Suprapubic skin (tissue), 4 donors: ENCODE measurements around the gene SH3BP5. TPM values are rescaled to one million over a fixed set of nuclear protein-coding genes. Genes with fewer than 3 reads are reported as not detected.

Experiments used
- DNase-seq, 2 donors: peaks; one replicate each; pipeline ENCODE4 v3.0.0-alpha.2; 2019; ENCODE audit warnings: low spot score in 2 of 2
- H3K27ac ChIP-seq: fragments of 200-600 bp; sonication (generic); one replicate; pipeline ENCODE4 v1.5.1; 2019
- H3K27me3 ChIP-seq: fragments of 200-600 bp; sonication (generic); one replicate; pipeline ENCODE4 v1.5.1; 2019
- H3K36me3 ChIP-seq: fragments of 200-600 bp; sonication (generic); one replicate; pipeline ENCODE4 v1.5.1; 2019
- H3K4me1 ChIP-seq: fragments of 200-600 bp; sonication (generic); one replicate; pipeline ENCODE4 v1.5.1; 2019
- H3K4me3 ChIP-seq: fragments of 200-600 bp; sonication (generic); one replicate; pipeline ENCODE4 v1.5.1; 2019; ENCODE audit warnings: mild to moderate bottlenecking
- H3K9me3 ChIP-seq: fragments of 200-600 bp; sonication (generic); one replicate; pipeline ENCODE4 v1.5.1; 2019
- EP300 ChIP-seq: sonication (generic); formaldehyde crosslinking; IDR thresholded peaks from one replicate; pipeline ENCODE4 v1.6.1; 2017; ENCODE audit warnings: antibody characterized with exemption
- POLR2A ChIP-seq, 2 donors: fragments of 450-650 bp; IDR thresholded peaks; one replicate each; pipeline ENCODE4 v1.6.1; 2017; ENCODE audit warnings: antibody characterized with exemption in 2 of 2, mild to moderate bottlenecking in 2 of 2, moderate library complexity in 2 of 2
- POLR2AphosphoS5 ChIP-seq, 3 donors: sonication (generic); formaldehyde crosslinking; IDR thresholded peaks; one replicate each; pipeline ENCODE4 v1.6.1; 2017; ENCODE audit warnings: antibody characterized with exemption in 3 of 3
- WGBS: methylation state at CpG from one replicate; pipeline ENCODE4 v1.1.5; 2018; 5-methylcytosine and 5-hydroxymethylcytosine counted together
- total RNA-seq, 4 donors: library from RNA; depleted of rRNA; stranded (reverse); fragments of >200 nt; gene quantifications; one replicate each; pipeline ENCODE4 v1.1.0, GENCODE V29; 2016
- TF ChIP-seq, protein P1 (sequence below), 2 donors: fragments of 200-600 bp in 1 of 2; fragments of 450-650 bp in 1 of 2; sonication (generic) in 1 of 2; IDR thresholded peaks; one replicate each; pipeline ENCODE4 v1.5.1; 2016 to 2019; ENCODE audit warnings: antibody characterized with exemption in 2 of 2, mild to moderate bottlenecking in 1 of 2, moderate library complexity in 1 of 2

The SH3BP5 gene
- total RNA-seq, 4 donors from 2014 or later = 11.2 to 27.0 (median 17.8) TPM

DNA sequence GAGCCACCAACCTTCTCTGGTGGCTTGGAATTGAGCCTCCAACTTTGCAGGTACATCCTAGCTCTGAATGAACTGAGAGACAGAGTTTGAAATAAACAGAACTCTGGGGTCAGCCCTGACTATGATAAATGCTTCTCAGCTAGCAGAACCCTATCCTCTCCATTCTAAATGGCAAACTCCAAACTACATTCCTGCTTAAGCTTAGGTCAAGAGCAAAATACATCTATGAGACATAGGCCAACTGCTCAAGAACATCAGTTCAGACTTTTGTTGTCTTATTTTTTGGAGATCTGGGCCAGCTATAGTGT, 1.5 kb upstream of the SH3BP5 start:
- no peak for DNase-seq
- H3K9me3 ChIP-seq = no peaks in the 10 kb centered on the region
- H3K4me1 ChIP-seq = peaks cover 31% of the 10 kb centered on the region
- no peaks in the 10 kb centered on the region for H3K36me3 ChIP-seq
- H3K27ac ChIP-seq = no peak overlapping the region
- no peak for TF ChIP-seq POLR2A (IDR thresholded peaks at IDR 0.05)
- TF ChIP-seq POLR2AphosphoS5 (IDR thresholded peaks at IDR 0.05) = no peak
- no peak overlapping the region for H3K4me3 ChIP-seq
- no peaks in the 10 kb centered on the region for H3K27me3 ChIP-seq

DNA sequence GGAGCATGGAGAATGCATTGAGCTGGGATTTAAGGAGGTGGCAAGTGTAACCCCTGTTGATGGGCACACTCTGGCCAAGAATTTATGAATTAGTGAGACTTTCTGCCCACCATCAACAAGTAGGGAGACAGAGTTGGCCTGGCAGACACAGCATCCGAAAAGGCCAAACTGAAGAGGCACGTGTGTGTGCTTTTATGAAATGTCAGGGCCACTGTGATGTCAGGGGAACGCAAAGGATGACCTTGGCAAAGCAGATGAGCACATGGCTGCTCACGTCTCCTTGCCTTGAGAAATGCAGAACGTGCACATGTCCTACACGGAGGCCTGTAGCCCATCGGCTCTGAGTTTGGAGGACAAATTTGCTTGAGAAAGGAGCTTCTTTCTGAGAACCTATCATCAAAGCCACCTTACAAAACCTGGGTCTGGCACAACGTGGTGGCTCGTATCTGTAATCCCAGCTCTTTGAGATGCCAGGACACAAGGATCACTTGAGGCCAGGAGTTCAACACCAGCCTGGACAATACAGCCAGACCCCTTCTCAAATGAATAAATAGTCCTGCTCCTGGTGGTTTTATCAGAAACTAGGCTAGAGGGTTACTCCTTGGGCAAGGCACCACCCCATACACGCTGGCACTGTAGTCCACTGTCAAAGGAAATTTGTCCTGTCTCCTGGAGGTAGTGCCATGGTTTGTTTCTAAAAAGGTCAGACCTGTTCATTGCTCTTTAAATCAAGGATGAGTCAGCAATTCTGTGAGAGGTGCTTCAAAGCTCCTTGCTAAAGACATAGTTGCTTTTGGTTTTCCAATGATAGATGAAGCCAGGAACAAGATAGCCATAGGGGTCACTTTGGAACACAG, 941 bp upstream of the SH3BP5 start:
- H3K4me1 ChIP-seq = peaks cover 37% of the 10 kb centered on the region
- H3K27me3 ChIP-seq = no peaks in the 10 kb centered on the region
- H3K27ac ChIP-seq = no peak overlapping the region
- H3K4me3 ChIP-seq = peak overlapping the region; percentile 86
- no peaks in the 10 kb centered on the region for H3K9me3 ChIP-seq
- DNase-seq = no peak
- 88% methylated on average over 9 of the region's 10 CpGs for WGBS
- TF ChIP-seq POLR2A (IDR thresholded peaks at IDR 0.05) = no peak
- no peak for TF ChIP-seq POLR2AphosphoS5 (IDR thresholded peaks at IDR 0.05)
- no peak for TF ChIP-seq EP300
- TF ChIP-seq, protein P1, sequence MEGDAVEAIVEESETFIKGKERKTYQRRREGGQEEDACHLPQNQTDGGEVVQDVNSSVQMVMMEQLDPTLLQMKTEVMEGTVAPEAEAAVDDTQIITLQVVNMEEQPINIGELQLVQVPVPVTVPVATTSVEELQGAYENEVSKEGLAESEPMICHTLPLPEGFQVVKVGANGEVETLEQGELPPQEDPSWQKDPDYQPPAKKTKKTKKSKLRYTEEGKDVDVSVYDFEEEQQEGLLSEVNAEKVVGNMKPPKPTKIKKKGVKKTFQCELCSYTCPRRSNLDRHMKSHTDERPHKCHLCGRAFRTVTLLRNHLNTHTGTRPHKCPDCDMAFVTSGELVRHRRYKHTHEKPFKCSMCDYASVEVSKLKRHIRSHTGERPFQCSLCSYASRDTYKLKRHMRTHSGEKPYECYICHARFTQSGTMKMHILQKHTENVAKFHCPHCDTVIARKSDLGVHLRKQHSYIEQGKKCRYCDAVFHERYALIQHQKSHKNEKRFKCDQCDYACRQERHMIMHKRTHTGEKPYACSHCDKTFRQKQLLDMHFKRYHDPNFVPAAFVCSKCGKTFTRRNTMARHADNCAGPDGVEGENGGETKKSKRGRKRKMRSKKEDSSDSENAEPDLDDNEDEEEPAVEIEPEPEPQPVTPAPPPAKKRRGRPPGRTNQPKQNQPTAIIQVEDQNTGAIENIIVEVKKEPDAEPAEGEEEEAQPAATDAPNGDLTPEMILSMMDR (IDR thresholded peaks at IDR 0.05) = no peak
- no peaks in the 10 kb centered on the region for H3K36me3 ChIP-seq

DNA sequence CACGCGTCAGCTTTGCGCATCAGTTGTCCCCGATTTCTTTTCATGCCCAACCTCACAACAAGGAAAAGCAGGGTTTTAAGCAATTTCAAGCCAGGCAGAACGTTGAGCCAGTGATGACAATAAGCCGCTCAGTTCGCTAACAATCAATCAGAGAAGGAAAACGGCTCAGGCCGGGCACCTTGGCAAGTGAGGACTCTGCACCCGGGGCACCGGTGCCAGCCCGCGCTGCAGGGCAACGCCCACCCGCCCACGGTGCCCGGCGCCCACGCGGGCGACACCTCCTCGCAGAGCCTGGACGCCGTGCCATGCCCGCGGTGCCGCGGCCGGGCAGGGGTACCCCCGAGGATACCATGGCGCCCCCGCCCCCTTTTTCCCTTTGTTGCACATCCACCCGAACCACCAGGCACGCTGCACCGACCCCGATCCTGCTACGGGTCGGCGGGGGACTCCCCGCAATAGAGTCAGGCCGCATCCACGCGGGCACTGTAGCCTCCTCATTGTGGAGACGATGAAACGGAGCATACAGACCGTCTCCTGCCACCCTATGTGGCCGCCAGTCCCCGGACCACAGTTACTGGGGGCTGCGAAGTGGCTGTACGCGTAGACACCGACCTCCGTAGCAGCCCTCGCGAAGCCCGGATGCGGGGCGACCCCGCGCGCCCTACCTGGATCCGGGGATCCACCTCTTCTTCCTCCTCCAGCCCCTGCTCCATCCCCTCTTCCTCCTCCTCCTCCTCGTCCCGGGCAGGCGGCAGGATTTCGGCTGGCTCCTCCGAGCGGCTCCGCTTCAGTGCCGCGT, 581 bp downstream of the SH3BP5 start:
- peak overlapping the region; percentile 92 for H3K27ac ChIP-seq
- TF ChIP-seq, protein P1 (IDR thresholded peaks at IDR 0.05) = no peak
- TF ChIP-seq POLR2AphosphoS5 (IDR thresholded peaks at IDR 0.05) (no peak), EP300 (no peak), POLR2A (IDR thresholded peaks at IDR 0.05) (peak in 1 of 2 donors; percentile 42)
- H3K27me3 ChIP-seq = no peaks in the 10 kb centered on the region
- H3K36me3 ChIP-seq = no peaks in the 10 kb centered on the region
- peak overlapping the region; percentile 86 for H3K4me3 ChIP-seq
- H3K4me1 ChIP-seq = peaks cover 52% of the 10 kb centered on the region
- 2% methylated on average over 38 of the region's 71 CpGs for WGBS
- no peaks in the 10 kb centered on the region for H3K9me3 ChIP-seq
- peak in 1 of 2 donors; percentile 80 for DNase-seq

DNA sequence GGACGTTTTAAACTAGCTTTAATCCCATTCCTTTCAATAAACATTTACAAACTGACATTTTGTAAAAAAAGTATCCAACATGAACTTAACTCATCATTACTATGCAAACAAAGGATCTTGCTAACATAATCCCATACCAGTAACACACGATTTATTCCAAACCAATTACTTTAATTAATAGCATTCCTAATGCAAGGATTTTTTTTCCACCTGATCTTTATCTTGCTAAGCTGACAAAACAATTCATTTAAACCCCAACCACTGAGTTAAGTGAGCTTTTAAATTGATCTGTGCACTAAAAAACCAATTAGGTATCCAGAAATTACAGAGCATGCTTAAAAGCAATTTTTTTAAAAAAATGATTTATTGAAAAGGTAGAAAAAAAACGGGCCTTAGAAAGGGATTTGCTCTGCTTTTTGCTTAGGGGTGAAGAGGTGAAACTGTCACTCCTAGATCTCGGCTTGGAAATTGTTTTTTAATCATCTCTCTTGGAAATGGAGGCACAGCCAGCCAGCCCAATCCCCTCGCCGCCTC, 1.2 kb downstream of the SH3BP5 start:
- peaks cover 58% of the 10 kb centered on the region for H3K4me1 ChIP-seq
- no peak for DNase-seq

DNA sequence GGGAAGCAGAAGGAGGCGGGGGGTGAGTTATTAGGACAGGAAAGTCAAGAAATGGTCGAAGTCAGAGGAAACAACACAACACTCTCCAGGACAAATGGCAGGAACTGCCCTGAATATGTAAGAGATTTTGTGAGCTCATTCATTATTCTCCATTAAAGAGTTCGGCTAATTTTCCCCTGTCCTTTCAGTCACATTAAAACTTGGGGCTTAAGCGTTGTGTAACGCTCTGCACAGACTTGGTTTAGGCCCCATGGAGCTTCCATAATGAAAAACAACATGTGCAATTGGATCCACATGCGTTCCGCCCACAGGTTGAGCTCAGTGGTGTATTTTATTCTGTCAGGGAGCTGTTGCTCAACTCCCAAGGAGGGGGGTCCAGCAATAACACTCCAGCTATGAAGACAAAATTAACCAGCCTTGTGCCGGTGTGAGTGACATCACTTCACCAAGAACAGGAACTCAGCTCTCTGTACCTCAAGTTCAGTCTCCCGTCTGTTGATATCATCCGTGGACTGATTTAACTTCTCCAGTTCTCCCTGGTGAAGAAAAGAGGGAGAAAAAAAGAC, 2.3 kb downstream of the SH3BP5 start:
- H3K4me1 ChIP-seq = peaks cover 69% of the 10 kb centered on the region
- H3K27ac ChIP-seq = peak overlapping the region; percentile 92
- no peaks in the 10 kb centered on the region for H3K27me3 ChIP-seq
- no peaks in the 10 kb centered on the region for H3K36me3 ChIP-seq
- peak overlapping the region; percentile 86 for H3K4me3 ChIP-seq
- DNase-seq = peak; percentile 88
- H3K9me3 ChIP-seq = no peaks in the 10 kb centered on the region
- TF ChIP-seq POLR2AphosphoS5 (IDR thresholded peaks at IDR 0.05) (peak in 2 of 3 donors; percentile 77 to 88), EP300 (no peak), POLR2A (IDR thresholded peaks at IDR 0.05) (peak in 1 of 2 donors; percentile 29)
- TF ChIP-seq, protein P1 (IDR thresholded peaks at IDR 0.05) = no peak
- 51% methylated on average over 10 of the region's 10 CpGs for WGBS

More for the DNA sequence above, 1.2 kb downstream of the SH3BP5 start:
- H3K9me3 ChIP-seq = no peaks in the 10 kb centered on the region
- no peaks in the 10 kb centered on the region for H3K36me3 ChIP-seq
- TF ChIP-seq POLR2AphosphoS5 (IDR thresholded peaks at IDR 0.05) (no peak), EP300 (no peak), POLR2A (IDR thresholded peaks at IDR 0.05) (no peak)
- TF ChIP-seq, protein P1 (IDR thresholded peaks at IDR 0.05) = no peak
- H3K4me3 ChIP-seq = peak overlapping the region; percentile 86
- peak overlapping the region; percentile 92 for H3K27ac ChIP-seq
- WGBS = 24% methylated on average over 6 of the region's 6 CpGs
- no peaks in the 10 kb centered on the region for H3K27me3 ChIP-seq
